8988T (cell line): ENCODE data around the gene CDH13.

ENCODE experiments used
- DNase-seq: peaks from one replicate; pipeline ENCODE4 v3.0.0; 2011

The CDH13 gene

GRCh38 chr16:82626791-82627261 lies at the start of gene CDH13:
Gene CDH13 (plus strand): TSS chr16:82626969.
- no peak for DNase-seq

- no peak for DNase-seq
Observed at GRCh38 chr16:82580298-82580890, 46.4 kb upstream of the CDH13 start.

- no peak for DNase-seq
Observed at GRCh38 chr16:82582975-82583374, 43.8 kb upstream of the CDH13 start.

DNA sequence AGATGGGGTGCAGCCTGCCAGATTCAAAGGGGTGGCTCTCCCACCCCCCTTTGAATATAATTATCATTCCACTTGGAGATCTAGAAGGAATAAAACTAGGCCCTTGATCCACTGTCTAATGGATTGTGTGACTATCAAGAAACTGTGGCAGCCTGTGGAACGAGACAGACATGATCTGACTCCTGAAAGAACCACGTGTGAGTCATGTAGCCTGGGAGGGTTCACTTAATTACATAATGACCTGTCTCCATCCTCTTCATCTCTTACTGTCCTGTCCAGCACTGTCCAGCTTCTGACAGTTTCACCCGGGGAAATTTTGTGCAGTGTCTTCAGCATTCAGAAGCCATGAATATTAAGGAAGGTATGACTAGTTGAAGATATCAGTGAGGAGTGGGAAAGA lies 43.3 kb upstream of the CDH13 start:
- no peak for DNase-seq

- DNase-seq, result no peak
Observed at GRCh38 chr16:82584553-82585152, 42.1 kb upstream of the CDH13 start.

DNA sequence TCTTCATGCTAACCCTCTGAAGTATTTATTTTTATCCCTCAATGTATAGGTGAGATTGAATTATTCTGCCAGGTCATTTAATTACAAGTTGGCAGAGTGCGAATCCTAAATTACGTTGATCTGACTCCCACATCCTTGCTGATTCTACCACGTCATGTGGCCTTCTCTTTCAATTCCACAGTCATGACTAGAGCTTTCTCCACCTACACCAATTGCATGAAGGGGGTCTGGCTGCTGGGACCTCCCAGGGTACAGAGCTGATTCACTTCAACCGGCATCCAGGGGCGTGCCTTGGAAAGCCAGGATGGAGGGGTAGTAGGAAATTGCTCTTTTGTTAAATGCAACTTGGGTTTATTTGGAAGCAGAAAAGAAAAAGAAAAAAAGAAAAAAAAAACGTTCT lies 41.1 kb upstream of the CDH13 start:
- no peak for DNase-seq

GRCh38 chr16:82586130-82586529 lies 40.6 kb upstream of the CDH13 start:
- no peak for DNase-seq

DNA sequence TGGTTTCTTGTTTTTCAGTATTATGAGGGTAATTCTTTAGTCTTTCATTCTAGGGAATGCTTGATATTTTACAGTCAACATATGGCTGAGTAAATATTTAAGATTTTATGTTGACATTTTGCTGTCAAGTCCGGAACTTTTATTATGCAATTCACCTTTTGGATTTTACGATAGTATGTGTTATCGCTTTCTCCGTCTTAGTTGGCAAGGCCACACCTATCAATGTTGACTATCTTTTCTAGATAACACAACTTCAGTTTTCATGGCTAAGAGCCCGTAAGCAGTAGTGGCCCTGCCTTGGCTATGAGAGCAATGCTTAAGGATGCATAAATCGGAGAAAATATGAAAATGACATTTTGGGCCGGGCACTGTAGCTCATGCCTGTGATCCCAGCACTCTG lies 39.5 kb upstream of the CDH13 start:
- no peak for DNase-seq

DNA sequence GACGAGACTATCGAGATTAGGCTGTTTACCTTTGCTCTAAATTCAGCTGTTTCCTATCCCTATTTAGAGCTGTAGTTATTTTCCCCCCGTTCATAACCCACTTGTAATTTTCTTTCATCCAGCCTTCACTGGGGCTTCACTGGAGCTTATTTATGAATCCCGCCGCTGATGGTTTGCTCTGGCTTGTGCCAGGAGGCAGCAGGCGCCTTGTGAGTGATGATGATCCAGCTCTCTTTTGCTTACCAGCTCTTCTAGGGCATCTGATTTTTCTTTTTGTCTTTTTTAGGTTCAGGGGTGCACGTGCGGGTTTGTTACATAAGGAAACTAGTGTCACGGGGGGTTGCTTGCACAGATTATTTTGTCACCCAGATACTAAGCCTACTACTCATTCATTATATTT lies 37.4 kb upstream of the CDH13 start:
- DNase-seq, result no peak

DNA sequence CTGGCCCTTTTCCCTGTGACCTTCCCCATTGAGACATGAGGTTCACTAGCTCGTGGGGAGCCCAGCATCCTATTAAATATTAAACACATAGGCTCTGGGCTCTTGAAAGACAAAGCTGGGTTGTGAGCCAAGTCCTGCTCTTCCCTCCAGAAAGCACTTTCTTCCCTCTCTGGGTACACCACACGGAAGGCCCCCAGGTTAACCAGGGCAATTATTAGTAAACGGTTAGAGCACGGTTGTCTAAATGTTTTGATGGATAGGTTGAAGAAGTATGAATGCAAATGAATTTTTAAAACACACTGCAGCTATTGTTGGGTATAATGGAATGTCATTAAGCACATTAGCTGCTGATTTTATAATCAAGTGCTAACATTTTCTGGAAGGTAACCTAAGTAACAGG lies 32.7 kb upstream of the CDH13 start:
- no peak for DNase-seq

DNA sequence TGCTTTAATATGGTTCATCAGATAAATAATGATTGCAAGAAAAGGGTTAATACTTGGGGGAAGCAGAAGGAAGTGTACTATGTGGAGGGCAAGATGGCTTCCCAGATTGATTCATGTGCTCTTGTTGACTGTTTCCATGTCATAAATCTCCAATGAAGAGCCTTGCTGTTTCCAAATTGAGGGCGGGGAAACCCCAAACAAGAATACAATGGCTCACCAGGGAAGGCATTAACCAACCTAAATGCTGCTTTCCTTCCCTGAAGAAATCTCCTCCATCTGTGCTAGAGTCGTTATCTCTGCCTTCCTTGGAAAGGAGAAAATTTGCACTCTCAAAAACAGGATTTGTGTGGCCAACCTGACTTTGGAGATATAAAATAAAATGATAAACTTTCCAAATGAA lies 28.0 kb upstream of the CDH13 start:
- no peak for DNase-seq

DNA sequence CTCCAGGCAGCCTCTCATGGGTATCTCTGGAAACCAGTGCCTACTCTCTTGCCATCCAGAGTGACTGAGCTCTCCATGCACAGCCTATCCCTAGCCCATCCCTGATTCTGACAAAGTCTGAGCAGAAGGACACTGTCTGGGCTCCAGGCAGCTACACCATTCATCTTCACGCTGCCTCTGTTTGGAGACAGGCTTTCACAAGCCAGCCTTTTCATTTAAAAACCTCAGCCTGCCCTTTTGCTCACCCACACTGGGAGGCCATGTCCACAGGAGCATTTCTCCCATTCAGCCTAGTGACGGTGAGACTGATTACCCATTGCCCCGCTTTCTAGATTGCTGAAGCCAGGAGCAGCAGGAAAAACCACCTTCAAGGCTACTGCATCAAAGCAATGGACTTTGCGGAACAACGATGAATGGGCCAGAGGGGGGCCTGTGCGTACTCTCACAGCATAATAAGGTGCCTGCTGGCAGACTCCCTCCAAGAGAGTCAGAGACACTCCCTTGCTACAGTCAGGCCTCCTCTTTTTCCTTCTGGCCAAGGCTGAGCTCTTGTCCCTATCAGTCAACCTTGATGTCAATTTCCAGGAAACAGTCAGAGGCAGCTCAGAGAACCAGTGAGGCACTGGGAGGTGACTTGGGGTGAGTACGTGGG lies 24.7 kb upstream of the CDH13 start:
- no peak for DNase-seq

DNA sequence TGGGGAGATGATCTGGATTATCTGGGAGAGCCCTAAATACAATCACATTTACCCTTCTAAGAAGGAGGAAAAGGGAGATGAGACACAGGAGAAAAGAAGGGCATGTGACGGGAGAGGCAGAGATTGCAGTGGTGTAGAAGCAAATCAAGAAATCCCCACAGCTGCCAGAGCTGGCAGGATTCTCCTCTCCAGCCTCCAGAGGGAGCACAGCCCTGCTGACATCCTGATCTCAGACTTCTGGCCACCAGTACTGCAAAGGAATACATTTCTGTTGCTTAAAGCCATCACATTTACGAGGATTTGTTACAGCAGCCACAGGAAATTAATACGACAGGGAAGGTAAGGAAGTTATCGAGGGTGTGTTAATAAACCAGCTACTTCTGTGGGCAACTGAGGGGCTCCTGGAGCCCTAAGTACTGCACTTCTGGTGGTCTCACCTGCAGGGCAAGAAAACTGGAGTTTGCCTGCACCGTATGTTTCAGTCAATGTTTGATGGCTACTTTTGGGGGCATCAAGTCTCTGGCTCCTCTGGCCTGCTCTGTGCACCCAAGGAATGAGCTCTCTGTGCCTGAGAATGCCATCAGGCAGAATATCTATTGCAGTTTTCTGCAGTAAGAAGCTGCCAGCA lies 22.9 kb upstream of the CDH13 start:
- no peak for DNase-seq

- no peak for DNase-seq
Observed at GRCh38 chr16:82605076-82605475, 21.7 kb upstream of the CDH13 start.

- DNase-seq, result no peak
Observed at GRCh38 chr16:82605863-82606620, 20.7 kb upstream of the CDH13 start.

DNA sequence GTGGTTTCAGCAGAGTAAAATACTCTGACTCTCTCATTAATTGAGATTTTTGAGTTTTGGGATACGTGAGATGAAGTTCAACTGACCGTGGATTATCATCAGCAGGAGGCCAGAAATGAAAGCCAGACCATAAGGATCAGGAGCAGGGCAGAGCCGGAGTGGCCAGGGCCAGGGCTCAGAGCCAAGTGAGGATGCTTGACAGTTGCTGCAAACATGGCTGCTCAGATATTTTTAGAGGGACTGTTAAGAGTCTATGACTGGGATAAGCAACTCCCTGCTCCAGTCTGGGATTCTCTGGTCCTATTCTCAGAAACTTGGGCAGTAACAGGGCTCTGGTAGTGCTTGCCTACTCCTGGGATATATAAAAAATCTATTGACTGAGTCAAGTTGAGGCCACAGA lies 17.6 kb upstream of the CDH13 start:
- no peak for DNase-seq

DNA sequence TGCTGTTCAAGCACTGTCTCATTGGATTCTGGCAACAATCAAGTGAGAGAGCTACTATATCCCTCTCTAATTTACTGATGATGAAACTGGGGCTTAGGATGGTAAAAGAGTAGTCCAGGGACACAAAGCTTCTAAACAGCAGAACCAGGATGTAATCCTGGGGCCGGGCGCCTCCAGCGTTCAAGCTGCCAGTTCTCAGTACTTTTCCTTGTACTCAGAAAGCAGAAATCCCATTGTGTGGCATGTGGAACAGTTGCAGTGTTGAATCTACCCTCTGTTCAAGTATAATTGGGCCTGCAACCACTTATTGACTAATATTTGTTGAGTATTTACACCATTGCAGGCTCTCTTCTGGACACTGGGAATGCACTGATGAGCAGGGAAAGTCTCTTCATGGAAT lies 14.5 kb upstream of the CDH13 start:
- no peak for DNase-seq

DNA sequence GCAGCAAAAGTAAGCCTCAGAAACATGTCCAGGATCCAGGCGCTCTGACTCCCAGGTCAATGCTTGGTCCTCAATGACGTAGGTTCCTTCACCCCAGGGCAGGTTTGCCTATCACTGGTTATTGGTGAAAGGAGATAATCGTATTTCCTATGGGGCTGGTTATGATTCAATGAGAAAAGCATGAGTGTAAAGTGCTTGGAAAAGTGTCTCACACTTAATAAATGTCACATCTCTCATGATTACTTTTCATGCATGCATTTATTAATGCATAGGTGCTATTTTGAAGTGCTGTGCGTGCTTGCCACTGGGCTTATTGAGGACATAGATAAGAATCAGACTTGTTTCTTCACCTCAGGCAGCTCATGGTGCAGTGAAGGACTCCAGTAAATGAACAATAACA lies 10.4 kb upstream of the CDH13 start:
- no peak for DNase-seq

DNA sequence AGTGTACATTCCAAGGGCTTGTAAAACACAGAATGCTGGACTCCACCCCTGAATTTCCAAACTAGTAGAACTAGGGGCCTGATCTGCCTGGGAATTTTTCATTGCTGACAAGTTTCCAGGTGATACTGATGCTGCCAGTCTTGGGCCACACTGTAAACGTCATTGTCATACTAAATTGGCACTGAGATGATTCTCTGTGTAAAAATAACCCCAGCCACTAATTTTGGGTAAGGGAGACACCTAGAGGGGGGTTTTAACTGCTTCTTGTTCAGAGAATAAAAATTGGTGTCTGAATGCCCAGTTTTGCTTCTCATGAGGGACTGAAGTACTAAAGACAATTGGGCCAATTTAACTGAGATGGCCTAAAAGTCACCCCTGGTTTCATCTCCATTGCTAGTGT lies 5.0 kb upstream of the CDH13 start:
- no peak for DNase-seq

GRCh38 chr16:82623241-82623640 lies 3.5 kb upstream of the CDH13 start:
- DNase-seq, result no peak

DNA sequence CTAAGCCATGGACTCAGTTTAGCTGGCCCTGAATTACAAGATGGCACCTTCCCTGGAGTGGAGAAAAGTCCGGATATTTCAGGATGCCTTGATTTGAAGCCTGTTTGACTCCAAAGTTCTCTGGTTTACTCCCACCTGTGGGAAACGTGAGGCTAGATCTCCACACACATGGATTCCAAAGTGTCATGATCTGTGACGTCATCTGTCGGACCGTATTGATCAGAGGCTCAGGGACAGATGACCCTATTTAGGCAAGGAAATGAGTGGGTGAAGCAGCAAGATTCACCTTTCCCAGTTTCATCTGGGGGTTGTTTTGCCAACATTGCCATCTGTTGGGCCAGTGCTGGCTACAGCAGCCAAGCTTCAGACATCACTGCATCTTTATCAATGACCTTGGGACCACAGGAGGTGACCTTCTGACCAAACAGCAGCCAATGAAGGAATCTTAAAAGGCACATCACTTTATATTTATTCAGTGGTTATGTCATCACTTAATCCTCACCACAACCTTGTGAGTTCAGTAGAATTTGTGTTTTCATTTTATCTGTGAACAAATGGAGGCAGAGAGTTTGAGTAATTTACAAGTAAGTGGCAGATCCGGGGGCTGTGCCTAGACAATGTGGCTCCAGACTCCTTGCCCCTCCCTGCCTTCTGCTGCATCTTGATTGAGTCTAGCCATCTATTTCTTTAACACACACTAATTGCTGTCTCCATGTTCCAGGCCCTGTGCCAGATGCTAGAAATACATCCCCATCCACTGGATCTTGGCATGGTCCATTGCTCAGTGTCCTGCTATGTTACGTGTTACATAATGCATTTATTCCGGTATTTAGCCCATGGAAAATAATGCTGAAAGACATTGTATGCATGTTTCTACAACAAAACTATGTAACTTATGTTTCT lies 1.5 kb upstream of the CDH13 start:
- no peak for DNase-seq

DNA sequence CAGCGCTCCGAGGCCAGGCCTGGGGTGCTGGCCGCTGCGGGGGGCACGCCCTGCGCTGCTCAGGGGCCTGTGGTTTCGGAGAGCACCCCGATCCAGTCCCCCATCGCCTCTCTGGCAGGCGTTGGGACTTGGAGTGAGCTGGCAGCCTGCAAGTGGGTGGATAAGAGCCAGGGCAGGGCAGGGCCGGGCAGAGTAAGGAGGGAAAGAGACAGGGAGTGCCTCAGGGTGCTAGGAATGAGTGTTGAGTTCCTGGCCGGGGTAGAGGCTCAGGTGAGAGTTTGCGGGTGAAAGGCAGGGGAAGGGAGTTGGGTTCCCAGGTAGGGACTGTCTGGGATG lies 1.3 kb downstream of the CDH13 start:
- no peak for DNase-seq

DNA sequence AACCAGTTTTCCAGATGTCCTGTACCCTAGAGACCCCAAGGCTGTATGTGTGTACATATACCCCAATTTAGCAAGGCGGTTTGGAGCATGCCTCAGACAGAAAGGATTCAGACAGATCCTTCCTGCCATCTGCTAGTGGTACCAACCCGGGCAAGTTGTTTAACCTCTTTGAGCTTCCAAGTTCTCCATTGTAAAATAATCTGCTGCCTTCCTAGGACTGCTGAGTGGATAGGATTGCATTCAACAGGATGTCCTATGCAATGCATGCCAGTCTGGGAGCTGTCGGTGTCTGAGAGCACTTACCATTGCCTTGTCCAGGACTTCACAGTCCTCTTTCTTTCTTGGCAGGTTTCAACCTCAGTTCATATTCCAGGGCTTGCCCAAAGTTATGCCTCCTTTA lies 1.9 kb downstream of the CDH13 start:
- no peak for DNase-seq
